ENCODE results near the gene TMEM109.

Gene TMEM109

GRCh38 chr11:60927061-60927592 is 13.2 kb downstream of the TMEM109 start:
- no peak for DNase-seq

DNA sequence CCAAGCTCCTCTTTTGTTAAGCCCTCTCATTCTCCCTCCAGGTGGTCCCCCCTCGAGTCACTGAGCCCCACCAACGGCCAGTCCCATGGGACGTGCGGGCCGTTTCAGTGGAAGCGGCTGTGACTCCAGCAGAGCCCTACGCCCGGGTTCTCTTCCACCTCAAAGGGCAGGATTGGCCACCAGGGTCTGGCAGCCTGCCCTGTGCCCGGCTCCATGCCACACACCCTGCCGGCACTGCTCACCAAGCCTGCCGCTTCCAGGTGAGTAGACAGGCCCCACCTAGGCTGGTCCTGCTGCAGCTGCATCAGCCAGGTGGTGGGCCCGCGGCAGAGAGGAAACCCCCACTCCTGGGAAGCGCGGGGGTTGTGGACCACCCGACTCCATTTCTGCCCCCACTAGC is 13.6 kb downstream of the TMEM109 start:
- DNase-seq = no peak

- no peak for DNase-seq
These were observed 14.6 kb downstream of the TMEM109 start for GRCh38 chr11:60928563-60929001.

- no peak for DNase-seq
These were observed 15.8 kb downstream of the TMEM109 start for GRCh38 chr11:60929764-60930163.

GRCh38 chr11:60930394-60930793 is 16.4 kb downstream of the TMEM109 start:
- DNase-seq = no peak

DNA sequence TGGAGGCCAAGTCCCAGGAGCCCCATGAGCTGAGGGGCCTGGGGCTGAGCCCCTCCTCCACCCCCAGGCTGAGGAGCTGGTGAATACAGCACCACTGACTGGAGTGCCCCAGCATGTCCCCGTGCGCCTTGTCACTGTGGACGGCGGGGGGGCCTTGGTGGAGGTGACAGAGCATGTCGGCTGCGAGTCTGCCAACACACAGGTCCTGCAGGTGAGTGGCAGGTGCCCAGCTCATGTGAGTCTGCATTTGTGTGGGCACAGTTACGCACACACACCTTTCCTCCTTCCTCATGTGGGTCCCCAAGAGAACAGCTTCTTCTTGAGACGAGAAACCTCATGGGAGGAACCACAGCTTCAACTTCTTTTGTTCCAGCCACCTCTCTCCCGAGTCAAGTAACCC is 18.0 kb downstream of the TMEM109 start:
- no peak for DNase-seq

GRCh38 chr11:60932605-60933356 is 18.8 kb downstream of the TMEM109 start:
- DNase-seq = no peak

DNA sequence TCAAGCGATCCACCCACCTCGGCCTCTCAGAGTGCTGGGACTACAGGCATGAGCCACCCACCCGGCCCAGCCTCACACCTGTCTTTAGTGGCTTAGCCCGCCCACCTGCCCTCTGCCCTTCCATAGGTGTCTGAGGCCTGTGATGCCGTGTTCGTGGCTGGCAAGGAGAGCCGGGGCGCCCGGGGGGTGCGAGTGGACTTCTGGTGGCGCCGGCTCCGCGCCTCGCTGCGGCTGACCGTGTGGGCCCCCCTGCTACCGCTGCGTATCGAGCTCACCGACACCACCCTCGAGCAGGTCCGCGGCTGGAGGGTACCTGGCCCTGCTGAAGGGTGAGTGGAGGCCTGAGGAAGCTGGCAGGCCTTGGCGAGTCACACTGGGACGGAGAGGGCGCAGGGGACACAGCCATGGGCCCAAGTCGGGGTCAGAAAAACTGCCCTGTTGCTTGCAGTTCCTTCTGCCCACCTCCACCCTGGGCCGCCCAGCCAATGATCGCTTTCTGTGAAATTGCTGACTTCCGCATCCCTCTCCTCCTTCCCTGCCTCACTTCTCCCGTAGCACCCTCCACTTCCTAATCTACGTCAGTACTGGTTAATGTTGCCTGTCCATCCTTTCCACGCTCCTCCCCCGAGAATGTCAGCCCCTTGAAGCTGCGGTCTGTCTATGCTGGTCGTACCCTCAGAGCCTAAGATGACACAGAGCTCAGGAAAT is 19.6 kb downstream of the TMEM109 start:
- no peak for DNase-seq

DNA sequence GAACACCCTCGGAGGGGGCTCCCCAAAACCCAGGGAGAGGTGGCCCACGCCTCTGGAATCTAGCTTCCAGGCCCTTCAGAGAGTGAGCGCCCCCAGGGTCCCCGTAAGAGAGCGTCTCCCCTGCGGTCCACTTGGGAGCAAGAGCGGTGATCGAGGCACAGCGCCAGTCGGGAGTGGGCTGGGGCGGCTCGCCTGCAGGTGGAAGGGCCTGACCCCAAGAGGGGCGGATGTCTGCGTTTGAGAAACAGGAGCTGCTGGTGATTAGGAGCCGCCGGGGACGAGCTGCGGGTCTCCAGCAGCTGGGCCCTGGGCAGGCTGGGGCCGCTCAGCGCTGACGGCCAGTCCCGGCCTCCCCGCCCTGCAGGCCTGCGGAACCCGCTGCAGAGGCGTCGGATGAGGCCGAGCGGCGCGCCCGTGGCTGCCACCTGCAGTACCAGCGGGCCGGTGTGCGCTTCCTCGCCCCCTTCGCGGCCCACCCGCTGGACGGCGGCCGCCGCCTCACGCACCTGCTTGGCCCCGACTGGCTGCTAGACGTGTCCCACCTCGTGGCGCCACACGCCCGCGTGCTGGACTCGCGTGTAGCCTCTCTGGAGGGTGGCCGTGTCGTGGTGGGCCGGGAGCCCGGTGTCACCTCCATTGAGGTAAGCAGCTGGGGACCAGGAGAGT is 20.3 kb downstream of the TMEM109 start:
- no peak for DNase-seq

DNA sequence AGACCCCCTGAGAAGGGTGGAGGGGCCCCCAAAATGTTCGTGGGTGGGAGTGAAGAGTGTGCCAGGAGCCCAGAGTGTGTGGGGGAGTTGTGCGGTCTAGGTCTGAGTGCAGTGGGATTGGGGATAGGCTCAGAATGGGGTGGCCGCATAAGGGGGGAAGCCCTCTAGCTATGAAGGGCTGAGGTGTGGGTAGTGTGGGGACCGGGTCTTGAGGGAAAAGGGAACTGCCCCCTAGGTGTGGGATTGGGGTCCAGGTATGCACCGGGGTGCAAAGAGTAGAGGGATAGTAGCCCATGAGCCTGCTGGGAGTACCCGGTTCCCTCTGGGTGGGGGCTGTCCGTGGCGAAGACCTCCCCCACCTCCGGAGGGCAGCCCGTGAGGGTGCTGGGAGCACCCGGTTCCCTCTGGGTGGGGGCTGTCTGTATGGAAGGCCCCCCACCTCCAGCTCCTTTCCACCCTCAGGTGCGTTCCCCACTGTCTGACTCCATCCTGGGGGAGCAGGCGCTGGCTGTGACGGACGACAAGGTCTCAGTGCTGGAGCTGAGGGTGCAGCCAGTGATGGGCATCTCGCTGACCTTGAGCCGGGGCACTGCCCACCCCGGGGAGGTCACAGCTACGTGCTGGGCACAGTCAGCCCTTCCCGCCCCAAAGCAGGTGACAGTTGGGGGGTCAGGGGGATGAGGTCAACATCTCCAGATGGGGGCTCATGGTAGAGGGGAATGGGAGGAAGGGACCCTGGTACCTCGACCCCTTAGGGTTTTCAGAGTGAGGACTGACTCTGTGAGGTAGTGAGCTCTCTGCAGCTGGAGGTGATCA is 21.0 kb downstream of the TMEM109 start:
- DNase-seq = no peak

DNA sequence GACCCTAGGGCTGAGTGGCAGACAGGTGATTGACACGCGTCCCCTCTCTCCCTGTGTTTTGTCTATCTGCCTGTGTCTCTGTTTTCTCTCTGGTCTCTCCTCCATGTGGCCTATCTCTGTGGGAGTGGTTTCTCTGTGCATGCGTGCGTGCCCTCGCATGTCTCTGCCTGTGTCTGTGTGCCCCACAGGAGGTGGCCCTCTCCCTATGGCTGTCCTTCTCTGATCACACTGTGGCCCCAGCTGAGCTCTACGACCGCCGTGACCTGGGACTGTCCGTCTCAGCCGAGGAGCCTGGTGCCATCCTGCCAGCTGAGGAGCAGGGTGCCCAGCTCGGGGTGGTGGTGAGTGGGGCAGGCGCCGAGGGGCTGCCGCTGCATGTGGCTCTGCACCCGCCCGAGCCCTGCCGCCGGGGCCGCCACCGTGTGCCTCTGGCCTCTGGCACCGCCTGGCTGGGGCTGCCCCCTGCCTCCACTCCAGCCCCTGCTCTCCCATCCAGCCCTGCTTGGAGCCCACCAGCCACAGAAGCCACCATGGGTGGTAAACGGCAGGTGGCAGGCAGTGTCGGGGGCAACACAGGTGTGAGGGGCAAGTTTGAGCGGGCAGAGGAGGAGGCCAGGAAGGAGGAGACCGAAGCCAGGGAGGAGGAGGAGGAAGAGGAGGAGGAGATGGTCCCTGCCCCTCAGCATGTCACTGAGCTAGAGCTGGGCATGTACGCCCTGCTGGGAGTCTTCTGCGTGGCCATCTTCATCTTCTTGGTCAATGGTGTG is 21.9 kb downstream of the TMEM109 start:
- DNase-seq = no peak

DNA sequence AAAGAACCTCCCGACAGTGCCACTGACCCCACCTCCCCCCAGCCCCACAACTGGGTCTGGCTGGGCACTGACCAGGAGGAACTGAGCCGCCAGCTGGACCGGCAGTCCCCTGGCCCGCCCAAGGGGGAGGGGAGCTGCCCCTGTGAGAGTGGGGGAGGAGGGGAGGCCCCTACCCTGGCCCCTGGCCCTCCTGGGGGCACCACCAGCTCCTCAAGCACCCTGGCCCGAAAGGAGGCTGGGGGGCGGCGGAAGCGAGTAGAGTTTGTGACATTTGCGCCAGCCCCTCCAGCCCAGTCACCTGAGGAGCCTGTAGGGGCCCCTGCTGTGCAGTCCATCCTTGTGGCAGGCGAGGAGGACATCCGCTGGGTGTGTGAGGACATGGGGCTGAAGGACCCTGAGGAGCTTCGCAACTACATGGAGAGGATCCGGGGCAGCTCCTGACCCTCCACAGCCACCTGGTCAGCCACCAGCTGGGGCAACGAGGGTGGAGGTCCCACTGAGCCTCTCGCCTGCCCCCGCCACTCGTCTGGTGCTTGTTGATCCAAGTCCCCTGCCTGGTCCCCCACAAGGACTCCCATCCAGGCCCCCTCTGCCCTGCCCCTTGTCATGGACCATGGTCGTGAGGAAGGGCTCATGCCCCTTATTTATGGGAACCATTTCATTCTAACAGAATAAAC is 22.6 kb downstream of the TMEM109 start:
- no peak for DNase-seq

DNA sequence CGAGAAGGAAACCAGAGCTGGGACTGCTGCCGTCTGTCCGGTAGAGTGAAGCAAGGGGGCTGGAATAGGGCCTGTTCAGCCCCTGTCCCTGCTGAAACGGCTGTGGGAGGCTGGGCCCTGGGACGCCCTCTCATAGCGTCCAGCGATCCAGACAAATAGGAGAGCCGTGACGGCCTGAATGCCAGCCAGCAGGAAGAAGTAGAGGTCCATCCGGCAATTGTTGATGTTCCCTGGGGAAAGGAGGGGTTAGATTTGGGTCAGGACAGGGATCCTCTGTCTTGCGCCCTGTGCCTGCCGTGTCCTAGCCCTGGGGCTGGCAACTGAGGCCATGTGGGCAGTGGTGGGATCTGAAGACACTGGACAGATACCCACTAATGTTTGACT is 23.2 kb downstream of the TMEM109 start:
- no peak for DNase-seq

- no peak for DNase-seq
These were observed 23.9 kb downstream of the TMEM109 start for GRCh38 chr11:60937811-60938210.

GRCh38 chr11:60938500-60938899 is 24.5 kb downstream of the TMEM109 start:
- DNase-seq = no peak

DNA sequence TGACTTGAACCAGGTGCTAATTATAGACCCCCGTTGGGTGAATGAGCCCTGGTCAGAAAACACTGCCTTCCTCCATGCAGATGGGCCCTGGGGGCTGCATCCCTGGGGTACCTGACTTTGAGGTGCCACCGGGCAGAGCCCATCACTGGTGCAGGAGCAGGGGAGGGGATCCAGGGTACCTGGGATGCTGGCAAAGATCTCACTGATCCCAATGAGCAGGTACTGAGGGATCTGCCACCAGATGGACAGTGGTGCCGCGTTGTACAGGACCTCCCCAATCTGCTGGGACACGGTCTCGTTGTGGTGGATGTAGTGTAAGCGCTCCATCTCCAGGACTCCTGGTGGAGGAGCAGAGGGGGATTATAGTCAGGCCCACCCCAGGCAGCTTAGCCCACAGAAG is 25.3 kb downstream of the TMEM109 start:
- DNase-seq = no peak

GRCh38 chr11:60939855-60940254 is 25.9 kb downstream of the TMEM109 start:
- no peak for DNase-seq

DNA sequence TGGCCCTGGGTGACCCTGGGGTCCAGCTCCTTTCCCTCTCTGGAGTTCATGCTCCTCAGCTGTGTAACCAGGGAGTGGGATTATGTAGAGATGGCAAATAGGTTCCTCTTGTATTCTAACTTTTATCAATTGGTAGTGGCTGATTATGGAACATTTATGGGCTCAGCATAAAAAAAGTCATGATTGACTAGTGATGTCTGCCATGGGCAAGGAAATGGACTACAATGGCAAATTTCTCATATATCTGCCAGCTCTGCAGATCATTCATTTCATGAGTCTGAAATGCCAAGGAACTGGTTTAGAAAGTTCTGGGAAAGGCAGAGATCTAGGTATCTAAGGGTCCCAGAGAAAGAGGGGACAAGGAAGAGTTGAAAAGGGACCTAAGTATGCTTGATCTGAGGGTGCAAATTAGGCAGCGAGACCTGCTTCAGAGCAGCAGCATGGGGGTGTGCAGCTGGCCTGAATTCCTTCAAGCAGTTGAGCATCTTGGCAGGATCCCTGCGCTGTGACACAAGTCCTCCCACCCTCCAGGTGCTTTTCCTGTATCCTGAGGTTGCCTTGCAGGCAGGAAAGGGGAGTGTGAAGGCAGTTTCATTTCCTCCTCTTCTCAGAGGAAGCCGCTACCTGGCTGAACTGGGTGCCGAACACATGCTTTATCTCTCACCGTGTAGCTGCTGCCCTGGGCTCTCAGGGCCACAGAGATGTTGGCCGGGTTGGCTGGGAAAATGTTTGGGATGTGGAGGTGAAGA is 27.6 kb downstream of the TMEM109 start:
- no peak for DNase-seq

DNA sequence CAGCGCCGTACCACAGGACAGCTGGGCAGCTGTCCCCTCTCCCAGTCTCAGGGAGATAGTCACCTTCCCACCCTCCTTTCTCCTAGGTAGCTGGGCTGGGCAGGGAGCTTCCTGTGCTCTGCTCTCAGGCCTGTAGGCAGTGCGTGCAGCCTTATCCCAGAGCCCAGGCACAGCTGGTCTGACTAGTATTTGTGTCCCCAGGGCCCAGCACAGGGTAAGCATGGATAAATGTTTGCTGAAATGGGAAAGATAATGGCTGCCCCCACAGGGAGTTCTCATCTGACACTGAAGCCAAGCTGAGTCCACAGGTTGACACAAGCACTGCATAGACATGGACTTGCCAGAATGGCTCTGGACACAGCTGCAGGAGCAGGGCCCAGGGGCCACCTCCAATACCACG is 28.3 kb downstream of the TMEM109 start:
- no peak for DNase-seq

DNA sequence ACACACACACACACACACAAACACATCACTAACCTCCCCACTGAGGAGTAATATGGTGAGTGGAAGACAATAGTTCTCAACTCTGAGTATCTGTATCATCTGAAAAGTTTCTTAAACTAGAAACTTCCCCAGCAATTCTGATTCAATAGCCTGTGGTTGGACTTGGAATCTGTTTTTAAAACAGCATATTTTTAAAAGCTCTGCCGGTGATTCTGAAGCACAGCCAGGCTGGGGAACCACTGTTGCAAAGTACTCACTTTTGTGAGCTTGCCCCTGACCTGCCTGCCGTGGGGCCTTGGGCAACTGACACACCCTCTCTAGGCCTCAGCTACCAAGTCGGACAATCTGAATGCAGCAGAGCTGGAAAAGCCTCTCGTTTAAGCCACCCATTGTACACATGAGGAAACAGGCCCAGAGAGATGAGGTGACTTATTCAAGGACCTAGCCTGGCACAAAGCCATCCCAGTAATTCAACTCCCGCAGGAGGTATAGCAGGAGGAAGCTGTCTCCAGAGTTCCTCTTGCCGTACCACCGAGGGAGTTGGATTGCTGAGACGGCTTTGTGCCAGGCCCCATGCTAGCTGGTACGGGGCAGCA is 29.1 kb downstream of the TMEM109 start:
- DNase-seq = no peak
